RPMI7951 (cell line): ENCODE measurements around the gene PRM1. TPM values are rescaled to one million over a fixed set of nuclear protein-coding genes. Genes with fewer than 3 reads are reported as not detected.
"Not testable (repeated sequence)": the region's sequence is repeated elsewhere in the genome, so short reads cannot be mapped to it uniquely, and the experiment has no call there.

ENCODE experiments used
- DNase-seq: peaks from one replicate; pipeline ENCODE4 v3.0.0-alpha.2; 2012; ENCODE audit warnings: low read depth
- total RNA-seq: library from RNA; depleted of rRNA; stranded (reverse); fragments of >200 nt; shearing (Covaris generic); gene quantifications from 2 replicates; pipeline ENCODE4 v1.2.3, GENCODE V29; 2014

Gene PRM1
- total RNA-seq, 1 experiment from 2014 or later = not detected

DNA sequence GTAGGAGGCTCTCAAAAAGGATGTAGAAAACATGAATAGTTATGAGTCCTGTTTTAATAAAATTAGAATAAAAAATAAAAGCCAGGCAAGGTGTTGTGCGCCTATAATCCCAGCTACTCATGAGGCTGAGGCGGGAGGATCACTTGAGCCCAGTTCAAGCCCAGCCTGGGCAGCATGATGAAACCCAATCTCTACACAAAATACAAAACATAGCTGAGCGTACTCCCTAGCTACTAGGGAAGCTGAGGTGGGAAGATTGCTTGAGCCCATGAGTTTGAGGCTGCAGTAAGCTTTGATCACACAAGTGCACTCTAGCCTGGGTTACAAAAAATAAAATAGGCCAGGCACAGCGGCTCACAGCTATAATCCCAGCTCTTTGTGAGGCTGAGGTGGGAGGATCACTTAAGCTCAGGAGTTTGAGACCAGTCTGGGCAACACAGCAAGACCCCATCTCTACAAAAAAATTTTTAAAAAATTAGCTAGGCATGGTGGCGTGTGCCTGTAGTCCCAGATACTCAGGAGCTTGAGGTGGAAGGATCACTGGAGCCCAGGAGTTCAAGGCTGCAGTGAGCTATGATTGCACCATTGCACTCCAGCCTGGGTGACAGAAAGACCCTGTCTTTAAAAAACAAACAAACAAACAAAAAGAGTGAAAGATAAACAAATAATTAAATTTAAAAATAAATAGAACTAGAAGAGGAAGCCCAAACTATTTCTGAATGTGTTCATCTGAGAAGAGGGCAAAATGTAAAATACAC is 17.2 kb upstream of the PRM1 start:
- no peak for DNase-seq

DNA sequence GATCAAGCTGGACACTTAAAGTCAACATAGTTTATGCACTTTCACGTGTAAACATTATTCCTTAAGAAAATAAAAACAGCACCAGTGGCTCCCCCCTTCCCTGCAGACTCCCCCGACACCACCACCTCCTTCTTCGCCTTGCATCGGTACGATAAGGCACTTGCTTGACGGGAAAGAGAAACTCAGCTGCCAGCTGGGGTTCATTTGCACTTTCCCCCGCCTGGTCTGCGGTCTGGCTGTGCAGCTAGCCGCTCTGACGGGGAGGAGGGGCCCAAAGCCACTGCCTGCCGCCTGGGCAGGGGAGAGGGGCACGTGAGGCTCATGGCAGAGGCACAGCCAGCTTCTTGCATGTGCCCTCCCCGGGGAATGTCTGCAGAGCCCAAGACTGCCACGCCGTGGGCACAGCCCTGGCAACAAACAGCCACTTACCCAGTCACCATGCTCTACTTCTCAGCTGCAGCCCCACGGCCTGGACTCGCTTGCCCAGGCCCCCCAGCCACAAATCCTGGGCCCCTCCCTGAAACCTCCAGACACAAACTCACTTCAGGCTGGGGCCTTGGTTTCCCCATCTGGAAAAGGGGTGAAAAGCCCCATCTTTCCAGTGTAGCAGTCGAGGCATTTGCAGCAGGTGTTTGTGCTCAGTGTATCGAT is 16.5 kb upstream of the PRM1 start:
- peak; percentile 79 for DNase-seq

DNA sequence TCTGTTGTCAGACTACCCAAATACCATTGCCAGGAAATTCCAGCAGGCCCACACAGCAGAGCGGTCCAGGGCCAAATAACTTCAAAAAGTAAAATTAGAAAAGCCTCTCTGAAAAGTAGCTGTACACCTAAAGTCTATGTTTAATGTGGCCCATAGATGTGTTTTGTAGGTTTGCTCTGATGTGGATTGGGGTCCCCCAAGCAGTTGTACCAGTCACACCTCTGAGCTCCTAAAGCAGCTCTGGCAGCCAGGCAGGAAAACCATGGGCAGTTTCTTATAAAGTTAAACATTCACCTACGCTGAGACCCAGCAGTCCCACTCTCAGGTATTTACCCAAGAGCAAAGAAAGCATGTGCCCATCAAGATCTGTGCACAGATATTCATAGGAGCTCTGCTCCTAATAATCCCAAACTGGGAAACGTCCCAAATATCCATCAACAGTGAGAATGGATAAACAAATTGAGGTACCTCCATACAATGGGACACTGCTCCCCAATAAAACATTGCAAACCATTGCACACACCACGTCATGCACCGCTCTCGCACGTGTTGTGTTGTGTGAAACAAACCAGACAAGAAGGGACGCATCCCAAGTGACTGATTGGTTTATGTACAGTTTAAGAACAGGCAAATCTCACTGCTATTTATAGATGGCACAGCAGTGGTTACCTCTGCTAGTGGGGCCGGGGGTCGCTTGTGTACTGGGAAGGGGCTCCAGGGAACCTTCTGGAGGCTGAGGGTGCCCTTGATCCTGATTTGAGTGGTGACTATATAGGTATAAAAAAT is 15.8 kb upstream of the PRM1 start:
- no peak for DNase-seq

DNA sequence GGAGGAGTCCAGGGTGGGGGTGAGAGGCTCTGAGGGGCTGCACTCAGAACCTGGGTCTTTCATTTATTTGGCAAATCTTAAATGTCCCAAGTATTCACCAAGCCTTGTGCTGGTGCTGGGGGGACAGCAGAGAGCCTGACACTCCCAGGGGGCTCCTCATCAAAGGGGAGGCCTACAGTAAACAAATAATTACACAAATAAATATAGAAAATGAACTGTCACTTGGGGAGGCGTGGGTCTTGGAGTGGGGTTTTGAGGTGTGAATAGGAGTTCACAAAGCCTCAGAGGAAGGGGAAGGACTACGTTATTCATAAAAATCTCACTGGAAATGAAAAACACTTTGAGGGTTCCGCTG is 15.2 kb upstream of the PRM1 start:
- DNase-seq = no peak

DNA sequence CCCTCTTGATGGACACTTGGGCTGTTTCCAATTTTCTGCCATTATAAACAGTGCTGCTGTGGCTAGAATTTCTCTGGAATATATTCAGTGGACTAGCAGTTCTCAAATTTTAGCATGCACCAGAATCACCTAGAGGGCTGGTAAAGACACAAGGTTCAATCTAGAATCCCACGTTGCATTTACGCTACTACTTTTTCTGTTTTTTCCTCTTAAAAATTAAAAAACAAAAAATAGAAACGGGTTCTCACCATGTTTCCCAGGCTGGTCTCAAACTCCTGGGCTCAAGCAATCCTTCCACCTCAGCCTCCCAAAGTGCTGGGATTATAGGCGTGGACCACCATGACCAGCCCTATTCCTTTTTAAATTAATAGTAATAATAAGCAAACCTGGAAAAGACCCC is 14.5 kb upstream of the PRM1 start:
- DNase-seq = no peak

DNA sequence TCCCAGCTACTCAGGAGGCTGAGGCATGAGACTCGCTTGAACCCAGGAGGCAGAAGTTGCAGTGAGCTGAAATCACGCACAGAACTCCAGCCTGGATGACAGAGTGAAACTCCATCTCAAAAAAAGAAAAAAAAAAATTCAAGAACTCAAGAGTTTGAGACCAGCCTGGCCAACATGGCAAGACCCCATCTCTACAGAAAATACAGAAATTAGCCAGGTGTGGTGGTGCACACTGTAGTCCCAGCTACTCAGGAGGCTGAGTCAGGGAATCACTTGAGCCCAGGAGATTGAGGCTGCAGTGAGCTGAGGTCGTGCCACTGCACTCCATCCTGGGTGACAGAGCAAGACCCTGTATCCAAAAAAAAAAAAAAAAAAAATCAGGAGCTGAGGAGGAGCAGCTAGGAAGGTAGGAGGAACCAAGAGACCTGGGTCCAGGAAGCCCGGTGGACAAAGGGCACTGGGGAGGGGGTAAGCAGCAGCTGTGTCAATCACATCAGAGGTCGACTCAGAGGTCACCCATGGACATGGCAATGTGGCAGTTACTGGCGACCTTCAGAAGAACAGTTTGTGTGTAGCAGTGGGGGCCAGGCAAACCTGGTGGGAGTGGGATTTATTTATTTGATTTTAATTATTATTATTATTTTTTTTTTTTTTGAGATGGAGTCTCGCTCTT is 11.1 kb upstream of the PRM1 start:
- no peak for DNase-seq

DNA sequence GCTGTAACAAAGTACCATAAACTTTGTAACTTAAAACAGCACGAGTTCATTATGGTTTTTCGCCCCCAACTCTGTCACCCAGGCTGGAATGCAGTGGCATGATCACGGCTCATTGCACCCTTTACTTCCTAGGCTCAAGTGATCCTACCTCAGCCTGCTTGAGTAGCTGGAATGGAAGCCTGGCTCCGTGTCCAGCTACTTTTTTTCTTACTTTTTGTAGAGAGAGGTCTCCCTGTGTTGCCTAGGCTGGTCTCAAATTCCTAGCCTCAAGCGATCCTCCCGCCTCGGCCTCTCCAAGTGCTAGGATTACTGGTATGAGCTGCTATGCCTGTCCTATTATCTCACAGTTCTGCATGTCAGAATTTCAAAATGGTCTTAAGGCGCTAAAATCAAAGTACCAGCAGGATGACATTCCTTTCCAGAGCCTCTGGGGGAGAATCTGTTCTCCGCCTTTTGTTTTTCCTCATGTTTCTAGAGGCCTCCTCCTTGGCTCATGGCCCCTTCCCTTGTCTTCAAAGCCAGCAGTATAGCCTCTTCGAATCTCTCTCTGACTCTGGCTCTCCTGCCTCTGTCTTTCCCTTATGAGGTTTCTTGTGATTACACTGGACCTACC is 10.1 kb upstream of the PRM1 start:
- DNase-seq = no peak

DNA sequence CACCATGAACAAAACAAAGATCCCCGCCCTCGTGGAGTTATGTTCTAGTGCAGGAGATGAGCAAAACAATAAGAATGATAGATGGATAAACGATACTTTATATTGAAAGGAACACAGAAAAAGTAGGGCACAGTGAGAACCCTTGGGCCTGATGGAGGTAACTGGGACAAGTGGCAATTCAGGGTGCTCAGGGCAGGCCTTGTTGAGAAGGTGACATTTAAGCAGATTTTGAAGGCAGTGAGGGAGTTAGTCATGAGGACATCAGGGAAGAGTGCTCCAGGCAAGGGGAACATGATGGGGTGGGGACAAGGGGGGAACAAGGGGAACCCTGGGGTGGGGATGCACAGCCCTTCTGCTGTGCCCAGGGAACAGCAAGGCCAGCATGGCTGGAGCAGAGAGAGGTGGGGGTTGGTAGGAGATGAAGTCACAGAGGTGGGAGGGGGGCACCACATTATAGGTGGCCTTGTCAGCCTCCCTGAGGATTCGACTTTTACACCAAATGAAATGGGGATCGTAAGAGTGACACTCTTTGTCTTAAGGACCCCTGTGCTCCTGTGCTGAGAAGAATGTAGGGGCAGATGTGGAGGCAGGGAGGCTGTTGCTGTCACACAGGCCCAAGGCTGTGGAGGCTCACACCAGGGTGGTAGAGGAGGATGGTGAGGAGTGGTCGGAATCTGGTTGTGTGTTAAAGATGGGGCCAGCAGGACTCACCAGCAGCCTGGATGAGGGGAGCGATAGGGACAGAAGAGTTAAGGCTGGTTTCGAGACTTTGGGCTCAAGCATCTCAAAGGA is 9.2 kb upstream of the PRM1 start:
- DNase-seq = no peak

DNA sequence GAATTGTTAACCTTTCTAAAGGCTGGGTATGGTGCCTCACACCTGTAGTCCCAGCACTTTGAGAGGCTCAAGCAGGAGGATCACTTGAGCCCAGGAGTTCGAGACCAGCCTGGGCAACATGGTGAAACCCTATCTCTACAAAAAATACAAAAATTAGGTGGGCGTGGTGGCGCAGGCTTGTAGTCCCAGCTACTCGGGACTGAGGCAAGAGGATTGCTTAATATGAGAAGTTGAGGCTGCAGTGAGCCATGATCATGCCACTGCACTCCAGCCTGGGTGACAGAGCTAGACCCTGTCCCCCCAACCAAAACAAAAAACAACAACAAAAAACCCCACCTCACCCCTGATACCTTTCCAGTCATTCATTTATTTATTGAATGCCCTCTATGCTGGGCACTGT is 8.6 kb upstream of the PRM1 start:
- DNase-seq = not testable (repeated sequence)

DNA sequence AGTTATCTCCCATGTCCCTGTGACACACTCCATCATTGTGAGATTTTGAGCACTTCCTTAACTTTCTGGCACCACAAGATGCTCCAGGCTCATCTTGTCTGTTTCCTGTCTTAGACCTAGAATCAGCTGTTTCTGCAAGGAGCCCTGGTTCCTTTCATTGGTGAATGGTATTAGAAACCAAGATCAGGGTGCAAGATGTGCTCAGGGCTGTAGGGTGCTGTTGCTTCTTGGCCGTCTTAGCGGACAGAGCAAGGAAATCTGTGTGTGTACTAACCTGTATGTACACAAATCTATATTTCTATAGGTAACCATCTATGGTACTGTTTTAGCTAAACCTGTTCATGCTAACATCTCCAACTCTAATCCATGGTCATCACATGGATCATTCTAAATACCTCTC is 8.1 kb upstream of the PRM1 start:
- no peak for DNase-seq

DNA sequence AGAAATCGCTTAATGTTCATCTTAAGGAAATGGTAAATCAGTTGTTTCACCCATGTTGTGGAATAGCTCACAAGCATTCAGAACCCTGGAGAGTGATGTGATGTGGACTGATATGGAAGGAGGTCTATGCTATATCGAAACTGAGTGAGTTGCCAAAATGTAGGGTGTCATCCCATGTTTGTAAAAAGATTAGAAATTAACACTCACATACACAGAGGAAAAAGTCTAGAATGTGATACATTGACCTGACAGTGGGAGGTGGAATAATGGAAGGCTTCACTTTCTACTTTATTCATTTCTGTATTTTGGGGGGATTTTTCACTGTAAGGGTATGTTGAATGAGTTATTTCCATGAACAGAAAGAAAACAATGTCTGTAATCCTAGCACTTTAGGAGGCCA is 4.7 kb upstream of the PRM1 start:
- no peak for DNase-seq

DNA sequence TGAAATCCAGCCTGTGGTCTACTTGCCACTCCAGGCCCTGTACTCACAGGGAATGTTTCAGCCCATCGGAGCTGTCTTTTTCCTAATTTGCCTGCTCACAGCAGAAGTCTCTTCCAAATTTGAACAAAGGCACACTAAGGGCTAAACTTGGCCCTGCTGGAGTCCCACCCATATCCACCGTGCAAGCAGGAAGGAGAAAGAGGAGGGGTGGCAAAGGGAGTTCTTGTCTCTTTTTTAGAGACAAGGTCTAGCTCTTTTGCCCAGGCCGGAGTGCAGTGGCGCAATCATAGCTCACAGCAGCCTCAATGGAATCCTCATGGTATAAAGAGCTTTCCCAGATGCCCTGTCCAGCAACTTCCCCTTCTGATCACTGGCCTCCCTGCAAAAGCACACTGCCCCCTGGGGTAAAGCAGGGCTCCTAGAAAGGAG is 2.7 kb upstream of the PRM1 start:
- peak; percentile 19 for DNase-seq

DNA sequence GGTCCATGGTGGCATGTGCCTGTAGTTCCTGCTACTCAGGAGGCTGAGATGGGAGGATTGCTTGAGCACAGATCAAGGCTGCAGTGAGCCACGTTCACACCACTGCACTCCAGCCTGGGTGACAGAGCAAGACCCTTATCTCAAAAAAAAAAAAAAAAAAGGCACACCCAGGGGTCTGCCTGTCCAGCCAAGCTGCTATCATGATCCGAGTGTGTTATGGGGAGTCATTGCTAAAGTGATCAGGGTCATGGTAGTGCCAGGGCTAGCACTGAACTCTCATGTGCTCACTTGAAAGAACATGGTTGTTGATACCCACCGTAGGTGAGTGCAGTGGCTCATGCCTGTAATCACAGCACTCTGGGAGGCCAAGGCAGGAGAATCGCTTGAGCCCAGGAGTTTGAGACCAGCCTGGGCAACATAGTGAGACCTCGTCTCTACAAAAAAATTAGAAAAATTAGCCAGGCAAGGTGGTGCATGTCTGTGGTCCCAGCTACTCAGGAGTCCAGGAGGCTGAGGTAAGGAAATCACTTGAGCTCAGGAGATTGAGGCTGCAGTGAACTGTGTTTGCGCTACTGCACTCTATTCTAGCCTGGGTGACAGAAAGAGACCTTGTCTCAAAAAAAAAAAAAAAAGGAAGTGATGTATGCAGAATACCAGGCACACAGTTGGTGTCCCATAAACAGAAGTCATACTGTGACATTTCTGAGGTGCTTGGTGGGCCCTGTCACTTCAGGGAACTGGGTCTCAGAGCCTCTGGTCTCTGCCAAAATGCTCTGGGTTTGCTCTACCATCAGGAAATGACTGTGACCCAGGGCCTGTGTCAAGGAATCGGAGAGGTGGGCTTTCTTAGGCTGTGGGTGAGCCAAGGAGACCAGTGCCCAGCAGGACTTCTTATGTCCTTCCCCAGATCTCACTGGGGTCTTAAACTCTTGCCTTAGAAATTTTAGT is 2.2 kb downstream of the PRM1 start:
- DNase-seq = no peak

DNA sequence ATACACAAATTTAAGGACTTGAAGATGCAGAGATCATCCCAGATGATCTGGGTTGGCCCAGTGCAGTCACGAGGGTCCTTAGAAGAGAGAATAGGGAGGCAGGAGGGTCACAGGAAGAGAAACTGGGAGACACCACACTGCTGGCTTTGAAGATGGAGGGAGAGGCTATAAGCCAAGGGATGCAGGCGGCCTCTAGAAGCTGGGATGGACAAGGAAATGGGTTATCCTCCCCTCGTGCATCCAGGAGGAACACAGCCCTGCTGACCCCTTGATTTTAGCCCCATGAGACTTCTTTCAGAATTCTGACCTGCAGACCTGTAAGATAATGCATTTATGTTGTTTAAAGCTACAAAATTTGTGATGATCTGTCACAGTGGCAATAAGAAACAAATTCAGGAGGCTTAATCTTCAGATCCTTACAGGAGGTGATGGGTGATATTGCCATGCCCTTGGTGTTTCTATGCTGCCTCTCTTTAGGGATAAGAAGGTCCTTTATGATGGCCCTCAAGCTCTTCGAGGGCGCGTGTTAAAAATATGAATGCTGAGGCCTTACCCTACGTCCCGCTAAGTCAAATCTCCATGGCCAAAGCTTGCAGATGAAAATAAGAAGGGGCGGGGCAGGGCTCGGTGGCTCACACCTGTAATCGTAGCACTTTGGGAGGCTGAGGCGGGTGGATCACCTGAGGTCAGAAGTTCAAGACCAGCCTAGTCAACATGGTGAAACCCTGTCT is 3.4 kb downstream of the PRM1 start:
- DNase-seq = no peak

DNA sequence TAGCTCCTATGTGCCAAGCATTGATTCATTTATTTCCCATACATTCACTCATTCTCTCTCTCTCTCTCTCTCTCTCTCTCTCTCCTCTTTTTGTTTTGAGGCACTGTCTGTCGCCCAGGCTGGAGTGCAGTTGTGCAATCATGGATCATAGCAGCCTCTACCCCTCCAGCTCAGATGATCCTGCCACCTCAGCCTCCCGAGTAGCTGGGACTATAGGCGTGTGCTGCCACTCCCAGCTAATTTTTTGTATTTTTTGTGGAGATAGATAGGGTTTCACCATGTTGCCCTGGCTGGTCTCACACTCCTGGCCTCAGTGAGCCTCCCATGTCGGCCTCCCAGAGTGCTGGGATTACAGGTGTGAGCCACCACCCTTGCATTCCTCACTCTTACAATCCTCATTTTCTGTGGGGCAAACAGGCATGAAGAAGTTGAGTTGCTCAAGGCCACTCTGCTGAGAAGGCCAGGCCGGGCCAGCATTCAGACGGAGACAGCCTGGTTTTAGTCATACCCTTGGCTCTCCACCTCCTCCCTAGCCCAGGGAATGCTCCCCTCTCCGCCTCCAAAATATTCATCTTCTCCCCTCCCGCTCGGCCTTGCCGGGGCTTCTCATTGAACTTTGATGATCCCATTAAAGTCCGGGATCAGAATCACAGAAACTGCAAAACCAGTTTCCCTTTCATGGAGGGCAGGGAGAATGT is 4.1 kb downstream of the PRM1 start:
- DNase-seq = no peak

DNA sequence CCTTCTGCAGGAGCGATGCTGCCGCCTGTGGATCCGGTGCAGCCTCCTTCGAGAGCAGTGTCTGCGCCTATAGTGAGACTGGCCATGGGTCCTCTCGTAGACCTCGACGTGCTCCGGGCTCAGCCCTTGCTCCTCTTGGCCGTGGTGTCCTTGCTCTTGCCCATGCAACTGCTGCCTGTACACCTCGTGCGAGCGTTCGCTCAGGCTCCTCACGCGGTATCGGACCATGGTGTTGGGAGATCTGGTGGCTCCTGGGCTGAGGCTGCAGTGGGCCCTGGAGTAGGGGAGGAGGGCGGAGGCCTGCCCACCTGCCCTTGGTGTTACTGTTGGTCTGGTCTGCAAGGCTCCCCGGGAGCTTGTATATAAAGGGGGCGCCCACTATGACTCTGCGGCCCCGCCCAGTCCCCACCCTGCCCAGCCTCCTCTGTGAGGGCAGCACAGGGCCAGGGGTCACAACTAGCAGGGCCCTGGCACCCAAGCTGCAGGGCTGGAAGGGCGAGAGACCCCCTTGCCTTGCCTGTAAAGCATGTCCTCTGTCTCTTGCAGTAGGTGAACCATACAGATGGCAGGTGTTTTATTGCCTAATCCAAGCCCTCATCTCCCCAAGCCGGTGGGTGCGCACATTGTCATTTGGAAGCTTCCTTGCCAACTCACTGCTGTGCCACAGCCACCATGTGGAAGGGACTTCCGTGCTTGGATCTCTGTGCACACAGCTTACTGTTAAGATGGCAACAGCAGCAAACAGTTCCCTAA is 4.8 kb downstream of the PRM1 start, which contains the start of gene PRM2:
Gene PRM2 (minus strand): TSS at position 338 of the 753 bp plus-strand sequence. CDS start 110 bp downstream, at position 228.
- DNase-seq = no peak

DNA sequence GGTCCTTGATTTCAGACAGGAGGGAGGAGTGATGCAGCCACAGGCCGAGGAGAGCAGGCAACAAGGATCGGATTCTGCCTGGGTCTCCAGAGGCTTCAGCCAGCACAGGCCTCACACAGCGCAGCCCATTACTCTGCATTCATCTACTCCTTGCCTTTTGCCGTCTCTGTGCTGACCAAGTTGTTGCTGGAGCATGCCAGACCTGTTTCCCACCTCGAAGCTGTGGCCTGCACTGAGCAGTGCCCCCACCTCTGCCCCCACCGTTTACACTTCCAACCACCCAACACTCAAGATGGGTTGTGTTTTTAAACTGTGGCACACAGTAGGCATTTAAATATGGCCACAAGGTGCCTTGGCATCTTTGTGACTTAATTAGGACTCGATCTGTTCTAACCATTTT is 6.2 kb downstream of the PRM1 start:
- DNase-seq = no peak
